ENCODE results near the gene AP5Z1.

DNA sequence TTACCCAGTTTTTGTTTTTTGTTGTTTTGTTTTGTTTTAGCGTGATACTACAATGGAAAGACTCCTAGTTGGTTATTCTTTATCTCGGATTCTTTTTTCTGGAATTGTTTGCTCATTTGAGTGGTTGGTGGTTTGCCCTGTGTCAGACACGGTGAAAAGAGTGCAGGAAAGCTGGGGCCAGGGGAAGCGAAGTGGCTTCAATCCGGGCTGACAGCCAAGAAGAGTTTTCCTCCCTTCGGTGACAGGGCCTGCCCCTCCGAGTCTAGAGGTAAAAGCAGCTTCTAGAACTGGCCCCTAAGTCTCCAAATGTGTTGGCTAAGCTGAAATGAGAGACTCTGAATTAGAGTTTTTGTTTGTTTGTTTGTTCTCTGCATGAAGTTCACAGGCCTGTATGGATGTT lies 5.7 kb upstream of the AP5Z1 start:
- TF ChIP-seq CTCF (IDR thresholded peaks at IDR 0.05): no peak
- no peak for TF ChIP-seq POLR2A (IDR thresholded peaks at IDR 0.05)

Measured in gastroesophageal sphincter (tissue), 3 donors.